GM19023 (cell line): ENCODE measurements around the gene CACNA1H.
"Not testable (repeated sequence)": the region's sequence is repeated elsewhere in the genome, so short reads cannot be mapped to it uniquely, and the experiment has no call there.

ENCODE experiments used
- ATAC-seq: cut with Tn5 transposase; IDR thresholded peaks from one replicate; pipeline ENCODE4 v1.9.1; 2021; ENCODE audit warnings: mild to moderate bottlenecking, moderate library complexity; ENCODE audit not compliant: unreplicated experiment

The CACNA1H gene

GRCh38 chr16:1221628-1222552, 69.0 kb downstream of the CACNA1H start:
- no peak for ATAC-seq

GRCh38 chr16:1222553-1223354, 69.8 kb downstream of the CACNA1H start:
- ATAC-seq: no peak

GRCh38 chr16:1223355-1224214, 70.7 kb downstream of the CACNA1H start:
- ATAC-seq: no peak

- no peak for ATAC-seq
Observed at GRCh38 chr16:1224558-1224957, 71.7 kb downstream of the CACNA1H start.

GRCh38 chr16:1225051-1225451, 72.1 kb downstream of the CACNA1H start, which contains the start of gene TPSG1:
TSS of gene TPSG1 (minus strand) at chr16:1225268. CDS start at chr16:1225252, 16 bp downstream.
- ATAC-seq: no peak

- not testable (repeated sequence) for ATAC-seq
Observed at GRCh38 chr16:1225728-1226311, 72.9 kb downstream of the CACNA1H start.

- not testable (repeated sequence) for ATAC-seq
Observed at GRCh38 chr16:1226692-1227091, 73.8 kb downstream of the CACNA1H start.

- ATAC-seq: not testable (repeated sequence)
Observed at GRCh38 chr16:1228227-1228626, 75.3 kb downstream of the CACNA1H start.

- ATAC-seq: not testable (repeated sequence)
Observed at GRCh38 chr16:1229476-1229875, 76.6 kb downstream of the CACNA1H start.

GRCh38 chr16:1230084-1230470, 77.2 kb downstream of the CACNA1H start, which contains the start of gene TPSB2:
TSS of gene TPSB2 (minus strand) at chr16:1230184. CDS start at chr16:1229951, 233 bp downstream.
- ATAC-seq: not testable (repeated sequence)

- ATAC-seq: not testable (repeated sequence)
Observed at GRCh38 chr16:1230471-1231212, 77.7 kb downstream of the CACNA1H start.

GRCh38 chr16:1231301-1231700, 78.4 kb downstream of the CACNA1H start:
- not testable (repeated sequence) for ATAC-seq

- not testable (repeated sequence) for ATAC-seq
Observed at GRCh38 chr16:1232049-1232748, 79.3 kb downstream of the CACNA1H start.

- not testable (repeated sequence) for ATAC-seq
Observed at GRCh38 chr16:1236659-1237058, 83.8 kb downstream of the CACNA1H start.

GRCh38 chr16:1237990-1238389, 85.1 kb downstream of the CACNA1H start:
- ATAC-seq: no peak

GRCh38 chr16:1238909-1239308, 86.0 kb downstream of the CACNA1H start:
- ATAC-seq: not testable (repeated sequence)

GRCh38 chr16:1239575-1239974, 86.7 kb downstream of the CACNA1H start:
- ATAC-seq: not testable (repeated sequence)

- ATAC-seq: not testable (repeated sequence)
Observed at GRCh38 chr16:1240436-1240835, 87.5 kb downstream of the CACNA1H start, which contains the start of gene TPSAB1. TSS of gene TPSAB1 (plus strand) at chr16:1240705. CDS start at chr16:1240939, 234 bp downstream.

GRCh38 chr16:1241081-1241480, 88.2 kb downstream of the CACNA1H start:
- ATAC-seq: not testable (repeated sequence)
